B cell (primary cell): ENCODE measurements around the gene CLCA4.

ENCODE experiments used
- EZH2 ChIP-seq: IDR thresholded peaks from 2 replicates; pipeline ENCODE4 v1.6.1; 2012; ENCODE audit warnings: borderline replicate concordance, low read depth, mild to moderate bottlenecking, moderate library complexity, low read length; ENCODE audit not compliant: insufficient read depth, poor library complexity, severe bottlenecking
- TF ChIP-seq, protein P1 (sequence below): fragments of 200-600 bp; IDR thresholded peaks from one replicate; pipeline ENCODE4 v1.8.0; 2022; ENCODE audit warnings: antibody characterized with exemption, mild to moderate bottlenecking

DNA sequence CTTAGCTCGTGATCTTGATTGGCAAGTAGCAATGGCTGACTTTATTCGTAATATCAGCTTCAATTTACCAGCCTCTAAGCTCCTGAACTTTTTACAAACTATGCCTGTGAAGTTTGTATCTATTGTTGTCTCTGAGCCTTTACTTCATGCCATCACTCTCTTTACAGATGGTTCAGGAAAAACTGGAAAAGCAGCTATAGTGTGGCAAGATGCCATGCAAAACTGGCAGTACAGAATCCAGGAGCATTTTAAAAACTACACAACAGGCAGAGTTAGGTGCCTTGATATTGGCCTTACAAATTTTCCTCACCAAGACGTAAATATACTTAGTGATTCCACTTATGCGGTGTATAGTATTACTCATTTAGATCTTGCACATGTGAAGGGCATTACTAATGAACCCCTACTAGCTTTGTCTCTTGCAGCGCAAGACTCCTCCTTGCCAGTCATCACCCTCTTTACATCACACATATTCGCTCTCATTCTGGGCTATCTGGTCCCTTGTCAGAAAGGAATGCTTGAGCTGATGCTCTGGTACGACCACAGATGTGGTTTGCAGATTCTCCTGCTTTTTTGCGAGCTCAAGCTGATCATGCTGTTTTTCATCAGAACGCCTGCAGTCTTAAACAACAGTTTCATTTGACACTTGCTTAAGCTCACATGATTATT is 41.8 kb upstream of the CLCA4 start:
- TF ChIP-seq, protein P1, sequence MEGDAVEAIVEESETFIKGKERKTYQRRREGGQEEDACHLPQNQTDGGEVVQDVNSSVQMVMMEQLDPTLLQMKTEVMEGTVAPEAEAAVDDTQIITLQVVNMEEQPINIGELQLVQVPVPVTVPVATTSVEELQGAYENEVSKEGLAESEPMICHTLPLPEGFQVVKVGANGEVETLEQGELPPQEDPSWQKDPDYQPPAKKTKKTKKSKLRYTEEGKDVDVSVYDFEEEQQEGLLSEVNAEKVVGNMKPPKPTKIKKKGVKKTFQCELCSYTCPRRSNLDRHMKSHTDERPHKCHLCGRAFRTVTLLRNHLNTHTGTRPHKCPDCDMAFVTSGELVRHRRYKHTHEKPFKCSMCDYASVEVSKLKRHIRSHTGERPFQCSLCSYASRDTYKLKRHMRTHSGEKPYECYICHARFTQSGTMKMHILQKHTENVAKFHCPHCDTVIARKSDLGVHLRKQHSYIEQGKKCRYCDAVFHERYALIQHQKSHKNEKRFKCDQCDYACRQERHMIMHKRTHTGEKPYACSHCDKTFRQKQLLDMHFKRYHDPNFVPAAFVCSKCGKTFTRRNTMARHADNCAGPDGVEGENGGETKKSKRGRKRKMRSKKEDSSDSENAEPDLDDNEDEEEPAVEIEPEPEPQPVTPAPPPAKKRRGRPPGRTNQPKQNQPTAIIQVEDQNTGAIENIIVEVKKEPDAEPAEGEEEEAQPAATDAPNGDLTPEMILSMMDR, result no peak
- no peak for TF ChIP-seq EZH2
